Skeletal muscle tissue (tissue), 5 donors: ENCODE results near the gene SLC5A8. TPM values are rescaled to one million over a fixed set of nuclear protein-coding genes. Genes with fewer than 3 reads are reported as not detected.

Experiments used
- H3K27ac ChIP-seq: one replicate; pipeline ENCODE4 v1.7.0; 2013; ENCODE audit warnings: mild to moderate bottlenecking, low read depth, low read length, inconsistent platforms
- H3K27me3 ChIP-seq, 3 donors: one replicate each; pipeline ENCODE4 v1.7.0; 2013; ENCODE audit warnings: low read length in 3 of 3; ENCODE audit not compliant: control insufficient read depth in 3 of 3, insufficient read depth in 3 of 3
- H3K36me3 ChIP-seq, 3 donors: one replicate each; pipeline ENCODE4 v1.7.0; 2013; ENCODE audit warnings: low read length in 3 of 3; ENCODE audit not compliant: control insufficient read depth in 3 of 3, insufficient read depth in 3 of 3
- H3K4me1 ChIP-seq, 3 donors: one replicate each; pipeline ENCODE4 v1.7.0; 2013; ENCODE audit warnings: low read length in 3 of 3, mild to moderate bottlenecking in 3 of 3; ENCODE audit not compliant: control insufficient read depth in 3 of 3, insufficient read depth in 3 of 3
- H3K4me3 ChIP-seq, 3 donors: one replicate each; pipeline ENCODE4 v1.7.0; 2013; ENCODE audit warnings: low read length in 3 of 3
- H3K9ac ChIP-seq, 3 donors: one replicate each; pipeline ENCODE4 v1.7.0; 2013; ENCODE audit warnings: low read length in 3 of 3, mild to moderate bottlenecking in 3 of 3, moderate library complexity in 2 of 3, low read depth in 1 of 3
- H3K9me3 ChIP-seq, 3 donors: one replicate each; pipeline ENCODE4 v1.7.0; 2013; ENCODE audit warnings: low read length in 3 of 3; ENCODE audit not compliant: control insufficient read depth in 3 of 3
- small RNA-seq: library from RNA; depleted of rRNA; stranded (forward); fragments of <200 nt; gene quantifications from one replicate; pipeline ENCODE3, GENCODE V24; 2014
- total RNA-seq: library from RNA; depleted of rRNA; stranded (reverse); fragments of >200 nt; gene quantifications from one replicate; pipeline ENCODE4 v1.2.3, GENCODE V29; 2014
- donor health status: Osteomylitis.

Gene SLC5A8
- total RNA-seq, 1 donor from 2014 or later, result under 0.01 TPM

DNA sequence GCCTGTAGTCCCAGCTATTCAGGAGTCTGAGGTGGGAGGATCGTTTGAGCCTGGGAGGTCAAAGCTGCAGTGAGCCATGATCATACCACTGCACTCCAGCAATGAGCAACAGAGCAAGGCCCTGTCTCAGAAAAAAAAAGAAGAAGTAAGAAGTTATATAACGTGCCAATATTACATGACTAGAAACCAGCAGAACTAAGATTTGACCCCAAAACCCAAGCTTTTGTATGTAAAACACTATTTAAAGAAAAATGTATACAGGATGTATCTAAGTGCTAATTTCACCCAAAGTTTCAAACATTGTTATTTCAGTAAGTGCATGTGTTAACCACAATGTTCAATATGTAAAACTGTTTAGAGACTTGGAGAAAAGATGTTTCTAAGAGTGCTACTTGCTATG is 94.7 kb downstream of the SLC5A8 start:
- Histone ChIP-seq H3K36me3 (no peaks in the 10 kb centered on the region), H3K9me3 (peaks cover 0 to 4% (median 2%) of the 10 kb centered on the region in 3 donors), H3K9ac (no peak overlapping the region), H3K27me3 (no peaks in the 10 kb centered on the region), H3K4me1 (no peaks in the 10 kb centered on the region), H3K4me3 (no peak overlapping the region), H3K27ac (no peak overlapping the region)

DNA sequence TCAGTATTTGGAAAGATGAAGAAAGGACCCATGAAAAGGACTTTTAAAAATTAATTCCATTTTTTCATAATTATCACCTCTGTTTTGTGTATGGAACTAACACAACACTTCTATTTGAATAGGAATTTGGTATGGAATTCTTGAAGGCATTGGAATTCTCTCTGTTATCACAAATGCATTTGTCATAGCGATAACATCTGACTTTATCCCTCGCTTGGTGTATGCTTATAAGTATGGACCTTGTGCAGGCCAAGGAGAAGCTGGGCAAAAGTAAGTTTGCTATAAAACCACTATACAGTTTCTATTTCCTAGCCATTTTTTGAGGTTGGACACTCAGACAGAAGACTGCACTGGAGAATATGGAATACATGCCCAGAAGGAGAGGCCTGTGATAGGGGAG is 98.6 kb downstream of the SLC5A8 start:
- Histone ChIP-seq H3K4me1 (no peaks in the 10 kb centered on the region), H3K4me3 (no peak overlapping the region), H3K9ac (no peak overlapping the region), H3K36me3 (no peaks in the 10 kb centered on the region), H3K27me3 (no peaks in the 10 kb centered on the region), H3K27ac (no peak overlapping the region), H3K9me3 (no peaks in the 10 kb centered on the region)

DNA sequence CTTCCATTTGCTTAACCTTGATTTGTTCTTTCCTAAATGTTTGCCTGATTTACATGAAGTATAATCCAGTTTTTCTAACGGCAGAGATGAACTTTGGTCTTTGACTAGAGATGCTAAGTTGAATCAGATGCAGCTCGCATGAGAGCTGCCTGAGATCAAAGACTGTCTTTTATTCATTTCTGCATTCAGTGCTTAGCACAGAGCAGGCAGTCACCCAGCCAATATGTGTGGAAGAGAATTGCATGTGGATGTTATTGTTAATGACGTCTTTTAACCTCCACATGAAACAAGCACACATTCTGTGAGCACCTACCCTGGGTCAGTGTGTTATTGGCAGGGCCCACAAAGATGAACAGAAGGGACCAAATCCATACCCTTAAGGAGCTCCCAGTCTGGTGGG is 99.2 kb downstream of the SLC5A8 start:
- no peak overlapping the region for H3K9ac ChIP-seq
- H3K27ac ChIP-seq, result no peak overlapping the region

DNA sequence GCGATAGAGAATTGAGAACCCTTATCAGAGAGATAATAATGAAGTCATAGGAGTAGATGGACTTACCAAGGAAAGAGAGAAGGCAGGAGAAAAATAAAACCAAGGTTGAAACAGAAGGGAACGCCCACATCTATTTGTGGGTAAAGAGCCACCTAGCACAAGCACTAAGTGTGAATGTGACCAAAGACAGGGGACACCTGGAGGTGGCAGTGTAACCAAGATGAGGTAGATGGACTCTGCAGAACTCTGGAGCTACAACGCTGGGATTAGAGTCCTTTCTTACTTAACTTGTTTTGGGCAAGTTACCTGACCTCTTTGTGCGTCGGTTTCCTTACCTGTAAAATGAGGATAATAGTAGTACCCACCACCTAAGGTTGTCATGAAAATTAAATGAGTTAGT is 101.9 kb downstream of the SLC5A8 start:
- H3K9me3 ChIP-seq, result no peaks in the 10 kb centered on the region
- H3K4me3 ChIP-seq, result no peak overlapping the region
- no peaks in the 10 kb centered on the region for H3K36me3 ChIP-seq
- H3K27me3 ChIP-seq, result no peaks in the 10 kb centered on the region
- H3K27ac ChIP-seq, result no peak overlapping the region
- no peak overlapping the region for H3K9ac ChIP-seq
- no peaks in the 10 kb centered on the region for H3K4me1 ChIP-seq

More for the DNA sequence above, 99.2 kb downstream of the SLC5A8 start:
- Histone ChIP-seq H3K27me3 (no peaks in the 10 kb centered on the region), H3K9me3 (no peaks in the 10 kb centered on the region), H3K4me1 (no peaks in the 10 kb centered on the region), H3K4me3 (no peak overlapping the region), H3K36me3 (no peaks in the 10 kb centered on the region)

DNA sequence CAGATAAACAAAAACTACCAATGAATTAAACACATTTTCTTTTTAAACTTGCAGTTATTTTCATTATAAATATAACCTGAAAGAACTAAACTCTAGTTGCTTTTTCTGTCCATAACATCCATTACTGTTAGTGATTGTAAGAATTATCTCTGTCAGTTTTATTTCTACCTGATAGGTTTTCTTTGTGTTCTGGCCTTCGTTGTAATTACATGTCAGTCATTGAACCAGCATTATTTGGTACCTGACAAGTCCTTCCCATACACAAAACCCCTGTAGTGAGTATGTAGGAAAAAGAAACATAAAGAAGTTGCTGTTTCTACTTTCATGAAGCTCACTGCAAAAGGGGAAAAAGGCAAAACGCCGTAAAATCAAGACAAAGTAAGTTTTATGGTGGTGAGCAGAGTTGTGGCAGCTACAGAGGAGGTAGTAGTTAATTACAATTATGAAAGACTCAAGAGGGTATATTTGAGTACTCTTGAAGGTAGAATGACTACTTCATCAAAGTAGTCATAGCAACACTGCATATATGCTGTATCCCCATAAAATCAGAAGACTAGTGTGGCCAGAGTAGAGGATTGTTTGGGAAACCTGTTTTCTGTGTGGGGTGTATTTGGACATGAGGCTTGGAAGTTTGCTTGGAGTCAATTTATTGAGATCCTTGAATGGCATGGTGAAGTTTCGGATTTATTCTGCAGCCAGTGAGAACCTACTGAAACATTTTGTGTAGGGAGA is 102.8 kb downstream of the SLC5A8 start:
- Histone ChIP-seq H3K4me1 (no peaks in the 10 kb centered on the region), H3K27ac (no peak overlapping the region), H3K4me3 (no peak overlapping the region), H3K9me3 (no peaks in the 10 kb centered on the region), H3K9ac (no peak overlapping the region), H3K27me3 (no peaks in the 10 kb centered on the region), H3K36me3 (no peaks in the 10 kb centered on the region)

Small RNA genes within 50 kb of the gene (small RNA-seq; reads per million reads assigned to genes)
- not detected for gene RNU6-768P

Other genes starting within 250 kb of the SLC5A8 start
- gene UTP20, start 69.9 kb upstream of the SLC5A8 start, total RNA-seq, result 16.2 TPM
- 42.3 TPM for gene ARL1, start 197.5 kb upstream of the SLC5A8 start, total RNA-seq